H1 (cell line): ENCODE data around the gene BRAT1. TPM values are rescaled to one million over a fixed set of nuclear protein-coding genes. Genes with fewer than 3 reads are reported as not detected.

Experiments used
- ATF3 ChIP-seq: IDR thresholded peaks from 2 replicates; pipeline ENCODE4 v1.6.1; 2011; ENCODE audit warnings: low read depth, mild to moderate bottlenecking, low read length; ENCODE audit not compliant: insufficient read depth
- CEBPB ChIP-seq: IDR thresholded peaks from 2 replicates; pipeline ENCODE4 v1.6.1; 2012; ENCODE audit warnings: low read depth, low read length
- CHD1 ChIP-seq: IDR thresholded peaks from 2 replicates; pipeline ENCODE4 v1.6.1; 2012; ENCODE audit warnings: low read depth, low read length, improper control_type of control experiment
- CHD2 ChIP-seq: IDR thresholded peaks from 2 replicates; pipeline ENCODE4 v1.6.1; 2012; ENCODE audit warnings: low read length, improper control_type of control experiment
- FOSL1 ChIP-seq: IDR thresholded peaks from 2 replicates; pipeline ENCODE4 v1.6.1; 2011; ENCODE audit warnings: mild to moderate bottlenecking, low read depth, low read length, moderate library complexity; ENCODE audit not compliant: insufficient read depth
- GABPA ChIP-seq: IDR thresholded peaks from 2 replicates; pipeline ENCODE4 v1.6.1; 2011; ENCODE audit warnings: mild to moderate bottlenecking, low read length, moderate library complexity, borderline replicate concordance; ENCODE audit not compliant: insufficient read depth
- HDAC2 ChIP-seq, 2 experiments: fragments of 300-600 bp in 1 of 2; sonication (generic) in 1 of 2; IDR thresholded peaks; 2 replicates each; pipeline ENCODE4 v1.6.1; 2011 to 2012; ENCODE audit warnings: low read depth in 2 of 2, low read length in 2 of 2, mild to moderate bottlenecking in 2 of 2, moderate library complexity in 2 of 2, borderline replicate concordance in 1 of 2, inconsistent platforms in 1 of 2
- JUN ChIP-seq: IDR thresholded peaks from 2 replicates; pipeline ENCODE4 v1.6.1; 2011; ENCODE audit warnings: low read depth, mild to moderate bottlenecking, improper control_type of control experiment, low read length
- POLR2A ChIP-seq, 2 experiments: IDR thresholded peaks; 1 replicate in 1 of 2; 2 replicates in 1 of 2; pipeline ENCODE4 v1.6.1; 2011; ENCODE audit warnings: low read depth in 2 of 2, low read length in 2 of 2, mild to moderate bottlenecking in 2 of 2; ENCODE audit errors: control extremely low read depth in 1 of 2
- RFX5 ChIP-seq: IDR thresholded peaks from 2 replicates; pipeline ENCODE4 v1.6.1; 2011; ENCODE audit warnings: low read depth, low read length, improper control_type of control experiment, borderline replicate concordance
- SIN3A ChIP-seq, 2 experiments: IDR thresholded peaks in 1 of 2; conservative IDR thresholded peaks in 1 of 2; 2 replicates each; pipeline ENCODE4 v1.6.1; 2011 to 2012; ENCODE audit warnings: low read length in 2 of 2, improper control_type of control experiment in 1 of 2, low read depth in 1 of 2, mild to moderate bottlenecking in 1 of 2
- SUZ12 ChIP-seq: fragments of 200-600 bp; sonication (generic); IDR thresholded peaks from 2 replicates; pipeline ENCODE4 v1.6.1; 2012; ENCODE audit warnings: mild to moderate bottlenecking, inconsistent platforms, low read length, moderate library complexity, mixed read lengths
- TAF7 ChIP-seq: optimal IDR thresholded peaks from 2 replicates; pipeline ENCODE3; 2011; ENCODE audit warnings: low read depth, mild to moderate bottlenecking, inconsistent platforms, low read length, moderate library complexity, borderline replicate concordance
- TBP ChIP-seq: IDR thresholded peaks from 2 replicates; pipeline ENCODE4 v1.6.1; 2011; ENCODE audit warnings: low read depth, low read length, improper control_type of control experiment
- TCF12 ChIP-seq: IDR thresholded peaks from 2 replicates; pipeline ENCODE4 v1.6.1; 2011; ENCODE audit warnings: low read depth, mild to moderate bottlenecking, low read length
- YY1 ChIP-seq: IDR thresholded peaks from 2 replicates; pipeline ENCODE4 v1.6.1; 2011; ENCODE audit warnings: low read depth, mild to moderate bottlenecking, low read length
- polyA plus RNA-seq, 7 experiments: library from polyadenylated mRNA; depleted of rRNA in 3 of 7; stranded (reverse) in 5 of 7; unstranded in 2 of 7; fragments of >200 nt in 5 of 7; fragments of 200-250 nt in 2 of 7; gene quantifications; 1 replicate in 5 of 7; 2 replicates in 1 of 7; 4 replicates in 1 of 7; pipeline versions ENCODE4 v1.2.1 to v1.2.3, GENCODE V29; 2011 to 2013; ENCODE audit warnings: missing spikeins in 2 of 7, mixed read lengths in 2 of 7
- total RNA-seq: library from RNA; stranded (reverse); fragmentation: NEBNext Ultra II Directional; extraction: Animal tissue kit (Norgen Biotek cat#: 25700); gene quantifications from 2 replicates; pipeline ENCODE4 v1.2.1, GENCODE V29; 2021

The BRAT1 gene
- total and polyA plus RNA-seq, 2 of the 8 experiments (the other 6 are each of a cell fraction or from before 2014, with no cell fraction given), result 36.8 to 42.3 TPM

GRCh38 chr7:2522780-2523433 lies 32.4 kb downstream of the BRAT1 start (continued):
- TF ChIP-seq HDAC2 (IDR thresholded peaks at IDR 0.05; ENCODE audit: borderline replicate concordance in 1 of 2, low read depth in 2 of 2, low read length in 2 of 2), result 0 out of 4 replicates have a peak, but pooled peaks of 1 of the 2 experiments have one; percentile 75
- TF ChIP-seq RFX5, result no peak
- no peak for TF ChIP-seq YY1
- TF ChIP-seq ATF3, result no peak
- no peak for TF ChIP-seq CEBPB
- no peak for TF ChIP-seq GABPA
- TF ChIP-seq CHD2, result peak; percentile 84
- no peak for TF ChIP-seq JUN
- no peak for TF ChIP-seq POLR2A (IDR thresholded peaks at IDR 0.05; ENCODE audit: control extremely low read depth in 1 of 2, low read depth in 2 of 2, low read length in 2 of 2)
- TF ChIP-seq SIN3A (conservative IDR thresholded peaks at IDR 0.05 in 1 of 2, IDR thresholded peaks at IDR 0.05 in 1 of 2; ENCODE audit: low read depth in 1 of 2, low read length in 2 of 2), result no peak
- no peak for TF ChIP-seq TBP
- TF ChIP-seq FOSL1, result no peak
- no peak for TF ChIP-seq TAF7
- no peak for TF ChIP-seq TCF12
- TF ChIP-seq SUZ12, result no peak
- TF ChIP-seq CHD1, result no peak
